ENCODE measurements around the gene RBFOX2. TPM values are rescaled to one million over a fixed set of nuclear protein-coding genes. Genes with fewer than 3 reads are reported as not detected.

Gene RBFOX2
- total RNA-seq, 1 donor from 2014 or later = 83.1 TPM

DNA sequence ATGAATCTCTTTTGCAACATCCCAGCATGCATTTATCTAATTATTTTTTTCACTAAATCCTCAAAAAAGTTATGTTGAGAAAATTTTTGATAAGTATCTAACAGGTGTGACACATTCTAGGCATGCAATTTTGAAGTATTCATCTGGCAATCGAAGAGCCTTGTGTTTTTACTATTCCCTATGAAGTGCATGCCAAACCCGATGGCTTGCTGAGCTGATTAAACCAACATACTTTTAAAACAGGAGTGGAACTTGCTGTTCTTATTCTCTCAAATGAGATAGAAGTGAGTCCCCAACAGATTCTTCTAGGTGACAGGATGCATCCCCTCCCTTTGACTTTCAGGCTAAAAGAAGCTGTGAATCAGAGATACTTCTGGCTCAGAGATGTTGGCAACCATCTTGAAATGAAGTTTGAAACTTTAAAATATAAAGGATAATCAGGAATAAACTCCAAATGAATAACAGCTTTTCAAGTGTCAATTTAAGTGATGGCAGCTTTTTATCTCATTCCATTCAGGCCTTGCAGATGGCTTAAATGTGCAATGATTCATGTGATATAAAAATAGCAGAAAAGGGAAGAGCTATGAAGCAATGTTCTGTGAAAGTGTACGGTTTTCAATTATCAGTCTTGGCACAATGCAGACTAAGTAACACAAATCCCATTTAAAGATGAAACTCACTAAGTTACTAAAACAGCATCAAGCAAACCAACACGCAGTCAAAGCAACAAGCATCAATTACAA is 243.3 kb downstream of the RBFOX2 start:
- DNase-seq (ENCODE audit: low read depth in 2 of 2) = peak; percentile 22 to 49

- no peak for DNase-seq (ENCODE audit: low read depth in 2 of 2)
These were observed 244.0 kb downstream of the RBFOX2 start for GRCh38 chr22:35784633-35785032.

- no peak for DNase-seq (ENCODE audit: low read depth in 2 of 2)
These were observed 244.5 kb downstream of the RBFOX2 start for GRCh38 chr22:35783943-35784614.

DNA sequence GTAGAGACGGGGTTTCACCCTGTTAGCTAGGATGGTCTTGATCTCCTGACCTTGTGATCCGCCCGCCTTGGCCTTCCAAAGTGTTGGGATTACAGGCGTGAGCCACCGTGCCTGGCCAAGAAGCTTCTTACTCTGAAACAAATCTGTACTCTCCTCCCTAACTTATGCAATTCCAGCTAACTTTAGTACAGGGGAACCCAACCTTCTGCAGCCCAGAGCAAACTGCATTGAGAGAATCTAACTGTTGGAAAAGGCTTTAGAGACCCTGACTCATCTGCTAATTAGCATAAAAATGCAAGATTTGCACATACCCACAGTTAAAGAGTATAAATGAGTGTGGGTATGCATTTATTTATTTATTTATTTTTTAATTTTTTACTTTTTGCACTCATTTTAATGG is 246.1 kb downstream of the RBFOX2 start:
- no peak for DNase-seq (ENCODE audit: low read depth in 2 of 2)

- DNase-seq (ENCODE audit: low read depth in 2 of 2) = no peak
These were observed 246.7 kb downstream of the RBFOX2 start for GRCh38 chr22:35781898-35782297.

GRCh38 chr22:35777335-35777975 is 251.2 kb downstream of the RBFOX2 start:
- peak in 1 of 2 donors; percentile 84 for DNase-seq (ENCODE audit: low read depth in 2 of 2)

GRCh38 chr22:35775339-35775738 is 253.3 kb downstream of the RBFOX2 start:
- no peak for DNase-seq (ENCODE audit: low read depth in 2 of 2)

GRCh38 chr22:35769974-35770373 is 258.6 kb downstream of the RBFOX2 start:
- DNase-seq (ENCODE audit: low read depth in 2 of 2) = no peak

DNA sequence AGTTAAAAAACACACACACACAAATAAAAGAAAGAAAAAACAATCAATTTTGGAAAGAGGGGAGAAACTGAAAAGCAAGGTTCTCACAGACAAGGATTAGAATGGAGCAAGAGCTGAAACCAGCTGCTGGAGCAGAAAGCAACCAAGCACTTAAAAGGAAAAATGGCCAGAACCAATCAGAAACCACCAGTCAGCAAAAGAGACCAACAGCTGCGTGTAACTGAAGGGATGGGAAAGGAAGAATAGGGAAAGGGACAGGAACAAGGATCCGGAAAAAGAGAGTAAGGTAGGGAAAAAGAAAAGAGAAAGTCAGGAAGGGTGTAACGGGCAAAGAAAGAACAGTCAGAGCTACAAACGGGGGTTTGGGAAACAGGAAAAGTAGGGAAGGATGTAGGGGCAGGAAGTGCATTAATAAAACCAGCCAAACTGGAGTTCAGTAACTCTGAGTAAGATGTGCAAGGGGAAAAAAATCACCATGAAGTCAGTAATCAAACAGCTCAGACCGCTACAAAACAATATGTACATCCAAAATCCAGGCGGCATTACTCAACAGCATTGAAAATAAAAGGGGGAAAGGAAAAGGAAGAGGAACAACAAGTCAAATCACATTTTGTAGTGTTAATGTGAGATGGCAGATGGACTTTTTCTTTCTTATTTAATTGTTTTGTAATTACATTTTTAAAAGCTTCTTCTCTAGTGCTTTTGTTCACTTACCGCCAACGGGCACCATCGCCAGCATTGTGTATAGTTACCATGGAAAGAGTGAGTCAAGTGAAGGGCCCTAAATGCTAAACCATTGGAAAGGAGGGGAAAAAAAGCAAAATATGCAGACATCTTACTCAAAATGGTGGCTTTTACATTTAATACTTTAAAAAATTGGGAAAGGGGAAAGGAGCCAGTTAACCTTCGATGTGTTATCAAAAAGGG is 261.7 kb downstream of the RBFOX2 start:
- DNase-seq (ENCODE audit: low read depth in 2 of 2) = peak; percentile 67 to 72

DNA sequence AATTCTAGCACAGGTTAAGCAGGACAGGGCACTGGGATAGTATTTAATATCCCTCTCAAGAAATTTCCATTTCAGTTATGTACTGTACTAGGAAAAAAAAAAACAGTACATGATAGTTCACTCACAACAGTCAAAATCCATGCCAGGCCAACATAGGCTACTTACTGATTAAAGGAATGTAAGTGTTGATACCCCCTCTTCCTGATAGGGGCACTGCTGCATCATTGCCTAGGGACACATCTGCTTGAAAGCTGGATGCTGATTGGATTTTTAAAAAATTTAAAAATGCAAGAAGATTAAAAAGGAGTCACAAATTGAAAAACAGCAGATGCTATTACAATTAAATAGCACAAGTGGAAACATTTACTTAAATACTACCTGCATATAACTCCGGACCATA is 267.6 kb downstream of the RBFOX2 start:
- DNase-seq (ENCODE audit: low read depth in 2 of 2) = peak; percentile 30 to 53

DNA sequence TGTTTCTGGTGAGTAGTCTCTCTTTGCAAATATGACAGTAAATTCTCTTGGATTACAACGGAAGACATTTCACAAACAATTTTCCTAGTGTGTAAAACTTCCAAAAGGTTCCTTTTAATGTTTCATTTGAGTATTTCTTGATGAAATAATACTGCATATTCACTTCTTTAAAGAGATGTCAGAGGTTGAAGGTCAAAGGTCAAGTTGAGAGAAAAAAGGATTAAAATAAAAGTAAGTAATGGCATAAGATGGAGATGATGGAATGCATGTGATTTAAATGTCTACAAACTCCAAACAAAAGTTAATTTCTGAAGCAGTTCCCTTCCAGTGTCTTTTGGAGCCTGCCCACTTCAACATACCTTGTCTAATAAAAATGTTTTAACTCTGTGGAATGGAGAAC is 270.2 kb downstream of the RBFOX2 start:
- DNase-seq (ENCODE audit: low read depth in 2 of 2) = no peak

DNA sequence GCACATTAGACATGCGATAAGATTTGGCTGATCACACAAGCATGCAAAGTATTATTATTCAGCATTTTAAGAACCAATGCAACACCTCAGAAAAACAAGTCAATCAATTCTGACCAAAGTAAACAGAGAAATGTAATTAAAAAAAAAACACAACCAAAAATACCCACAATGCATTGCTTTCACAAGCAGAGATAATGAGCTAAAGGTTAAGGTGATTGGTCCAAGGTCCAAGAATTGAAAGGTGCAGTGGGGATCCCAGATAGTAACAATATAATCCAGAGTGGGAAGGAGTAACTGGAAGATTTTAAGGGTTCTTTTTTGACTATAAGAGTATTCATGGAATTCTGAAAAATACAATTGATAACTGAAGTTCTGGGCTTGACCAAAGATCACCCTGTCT is 271.9 kb downstream of the RBFOX2 start:
- no peak for DNase-seq (ENCODE audit: low read depth in 2 of 2)

- DNase-seq (ENCODE audit: low read depth in 2 of 2) = no peak
These were observed 273.9 kb downstream of the RBFOX2 start for GRCh38 chr22:35754761-35755160.

GRCh38 chr22:35752863-35753189 is 275.8 kb downstream of the RBFOX2 start:
- DNase-seq (ENCODE audit: low read depth in 2 of 2) = peak; percentile 13 to 34

GRCh38 chr22:35752006-35752862 is 276.4 kb downstream of the RBFOX2 start:
- peak; percentile 25 to 45 for DNase-seq (ENCODE audit: low read depth in 2 of 2)

- no peak for DNase-seq (ENCODE audit: low read depth in 2 of 2)
These were observed 278.8 kb downstream of the RBFOX2 start for GRCh38 chr22:35749808-35750207.

DNA sequence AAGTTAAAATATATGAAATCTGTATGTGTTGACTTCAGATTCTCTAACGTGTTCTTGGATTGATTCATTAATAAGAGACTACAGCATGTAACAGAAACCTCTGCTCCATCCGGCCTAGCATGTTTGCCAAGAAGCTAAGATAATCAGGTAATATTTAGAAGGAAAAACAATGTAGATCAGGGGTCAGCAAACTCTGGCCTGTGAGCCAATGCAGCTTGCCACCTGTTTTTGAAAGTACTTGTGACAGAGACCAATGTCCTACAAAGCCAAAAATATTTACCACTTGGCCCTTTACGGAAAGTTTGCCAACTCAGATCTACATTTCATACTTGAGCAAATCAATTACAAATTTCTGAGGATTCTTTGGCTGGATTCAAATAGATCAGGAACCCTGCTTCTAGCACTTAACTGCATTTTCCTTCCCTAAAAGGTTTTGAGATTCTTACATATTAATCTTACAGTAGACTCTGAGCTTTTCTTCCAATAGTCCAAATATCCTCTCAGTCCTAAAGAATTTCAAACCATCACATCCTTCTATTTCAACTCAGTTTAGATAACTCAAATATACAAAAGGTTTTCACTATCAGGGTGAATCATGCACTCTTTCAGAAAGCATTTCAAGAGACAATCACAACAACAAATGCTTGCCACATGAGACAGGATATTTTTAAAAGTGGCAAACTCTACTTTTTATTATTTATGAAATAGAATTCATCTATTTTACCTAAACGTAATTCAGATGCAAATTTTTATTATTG is 281.5 kb downstream of the RBFOX2 start:
- peak in 1 of 2 donors; percentile 28 for DNase-seq (ENCODE audit: low read depth in 2 of 2)

DNA sequence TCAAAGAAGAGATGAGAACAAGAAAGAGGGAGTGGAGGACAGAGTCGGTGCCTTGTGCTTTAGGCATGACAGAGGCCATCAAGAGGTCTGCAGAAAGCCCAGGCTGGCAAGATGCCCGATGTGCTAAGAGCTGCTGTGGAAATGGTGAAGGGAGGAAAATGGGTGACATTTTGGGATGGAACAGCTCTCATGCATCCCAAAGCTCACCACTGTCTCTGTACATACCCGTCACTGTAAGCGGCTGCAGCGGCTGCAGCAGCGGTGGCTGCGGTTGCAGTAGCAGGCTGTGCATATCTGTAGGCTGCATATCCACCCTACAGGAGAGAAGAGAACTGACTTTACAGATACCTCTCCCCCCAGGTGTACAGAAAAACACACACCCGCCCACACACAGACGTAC is 282.4 kb downstream of the RBFOX2 start:
- no peak for DNase-seq (ENCODE audit: low read depth in 2 of 2)

DNA sequence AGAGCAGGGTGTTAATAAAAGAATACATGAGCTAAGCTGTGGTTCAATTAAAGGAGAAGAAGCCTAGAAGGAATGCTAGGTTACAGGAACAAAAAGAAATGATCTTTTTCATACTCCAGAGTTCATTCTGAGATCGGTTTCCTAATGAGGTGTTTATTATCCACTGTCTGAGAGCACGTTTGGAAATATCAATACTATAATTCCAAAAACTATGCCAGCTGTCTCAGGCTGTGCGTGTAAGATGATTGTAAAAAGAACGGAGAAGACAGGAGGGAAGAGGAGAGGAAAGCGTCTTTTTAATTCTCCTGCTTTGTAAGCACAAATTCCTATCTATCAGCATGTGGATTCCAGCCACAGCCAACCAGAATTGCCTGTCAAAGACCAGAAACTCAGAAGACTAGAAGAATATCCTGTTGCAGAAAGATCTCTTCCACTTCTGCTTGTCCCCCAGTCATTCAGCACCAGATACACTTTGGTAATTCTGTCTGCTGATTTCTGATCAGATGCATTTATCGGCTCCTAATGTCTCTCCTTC is 285.2 kb downstream of the RBFOX2 start:
- DNase-seq (ENCODE audit: low read depth in 2 of 2) = no peak
